Measurements from ENCODE around the gene C16orf86.
"Not testable (repeated sequence)": the region's sequence is repeated elsewhere in the genome, so short reads cannot be mapped to it uniquely, and the experiment has no call there.

C16orf86 gene

GRCh38 chr16:67667817-67668494 lies 1.3 kb downstream of the C16orf86 start:
- peak; percentile 95 for DNase-seq

- no peak for DNase-seq
These were observed 2.0 kb downstream of the C16orf86 start for GRCh38 chr16:67668495-67669157.

- no peak for DNase-seq
These were observed 3.0 kb downstream of the C16orf86 start for GRCh38 chr16:67669499-67670101.

- no peak for DNase-seq
These were observed 5.7 kb downstream of the C16orf86 start for GRCh38 chr16:67672306-67672705.

- peak; percentile 74 for DNase-seq
These were observed 6.4 kb downstream of the C16orf86 start for GRCh38 chr16:67672739-67673662.

DNA sequence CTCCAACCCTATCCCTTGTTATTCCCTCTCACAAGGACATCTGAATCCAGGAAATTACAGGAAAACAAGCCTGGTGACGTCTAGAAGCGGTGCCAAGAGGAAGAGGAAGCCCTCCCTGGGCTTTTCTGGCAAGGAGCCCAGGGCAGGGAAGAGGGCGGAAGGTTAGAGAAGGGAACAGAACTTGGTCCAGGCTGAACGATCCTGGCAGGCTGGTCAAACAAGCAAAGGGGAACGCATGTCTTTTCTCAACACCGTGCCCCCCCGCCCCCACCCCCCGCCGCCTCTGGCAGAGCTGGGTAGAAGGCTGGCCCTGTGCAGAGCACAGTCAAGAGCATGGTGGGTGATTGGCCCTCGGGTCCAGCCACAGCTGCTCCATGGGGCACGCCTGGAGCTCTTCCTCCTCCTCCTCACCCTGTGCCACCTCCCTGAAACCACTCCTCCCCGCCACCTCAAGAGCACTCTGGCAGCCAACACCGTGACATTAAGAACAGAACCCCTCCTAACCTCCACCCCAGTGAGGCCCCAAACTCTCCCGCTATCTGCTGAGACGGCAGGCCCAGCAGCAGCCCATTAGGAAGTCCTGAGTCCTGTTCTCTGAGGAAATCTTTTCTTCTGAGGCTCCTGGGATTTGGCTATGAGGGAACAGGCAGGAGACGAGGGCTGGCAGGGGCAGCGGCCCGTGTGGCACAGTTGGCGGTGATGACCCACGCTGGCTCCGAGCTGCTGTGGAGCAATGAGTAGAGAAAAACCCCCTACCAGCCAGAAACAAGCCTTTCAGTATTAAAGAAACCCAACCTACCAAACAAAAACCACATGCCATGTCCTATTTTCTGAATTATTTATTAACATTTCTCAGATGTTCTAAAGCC lies 7.3 kb downstream of the C16orf86 start:
- DNase-seq: peak; percentile 55

DNA sequence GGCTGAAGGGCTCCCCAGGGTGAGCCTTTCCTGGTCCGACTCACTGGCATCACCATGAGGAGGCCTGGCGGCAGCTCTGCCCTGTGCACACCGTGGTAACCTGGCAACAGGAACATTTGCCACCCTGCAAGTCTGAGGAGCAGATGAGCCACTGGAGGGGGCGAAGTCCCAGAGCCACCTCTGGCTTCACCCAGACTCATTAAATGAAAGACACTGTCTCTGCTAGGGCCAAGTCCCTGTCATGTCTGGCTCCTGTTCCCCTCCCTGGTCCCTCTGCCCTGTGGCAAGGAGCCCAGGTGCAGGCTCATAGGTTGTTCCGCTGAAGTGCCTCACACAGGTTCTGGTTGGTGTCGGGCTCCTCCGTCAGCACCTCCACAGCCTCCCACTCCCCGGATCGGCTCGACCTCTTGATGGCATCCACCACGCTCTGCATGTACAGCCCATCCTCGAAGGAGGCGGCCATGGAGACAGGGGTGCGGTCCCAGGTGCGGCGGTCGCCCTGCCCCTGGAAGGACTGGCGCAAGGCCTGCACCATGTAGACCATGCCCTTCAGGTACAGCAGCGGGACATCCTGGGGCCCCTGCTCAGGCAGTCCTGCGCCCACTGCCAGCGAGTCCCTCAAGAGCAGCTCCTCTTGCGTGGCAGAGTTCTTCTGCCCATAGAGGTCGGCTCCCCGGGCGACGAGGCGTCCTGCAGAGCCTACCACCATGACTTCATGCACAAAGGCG lies 8.4 kb downstream of the C16orf86 start:
- no peak for DNase-seq

- no peak for DNase-seq
These were observed 8.9 kb downstream of the C16orf86 start for GRCh38 chr16:67675579-67675935.

DNA sequence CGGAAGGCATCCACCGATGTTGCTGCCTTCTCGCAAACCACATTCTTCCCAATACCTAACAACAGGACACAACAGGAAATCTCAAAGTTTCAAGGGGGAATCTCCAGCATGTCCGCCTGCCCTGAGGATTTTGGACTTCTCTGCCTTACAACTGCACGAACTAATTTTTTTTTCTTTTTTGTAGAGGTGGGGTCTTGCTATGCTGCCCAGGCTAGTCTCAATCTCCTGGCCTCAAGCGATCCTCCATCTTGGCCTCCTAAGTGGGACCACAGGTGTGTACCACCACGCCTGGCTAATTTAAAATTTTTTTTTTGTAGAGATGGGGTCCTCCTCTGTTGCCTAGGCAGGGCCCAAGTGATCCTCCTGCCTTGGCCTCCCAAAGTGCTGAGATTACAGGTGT lies 9.4 kb downstream of the C16orf86 start:
- DNase-seq: no peak

GRCh38 chr16:67676516-67676915 lies 9.9 kb downstream of the C16orf86 start:
- DNase-seq: no peak

DNA sequence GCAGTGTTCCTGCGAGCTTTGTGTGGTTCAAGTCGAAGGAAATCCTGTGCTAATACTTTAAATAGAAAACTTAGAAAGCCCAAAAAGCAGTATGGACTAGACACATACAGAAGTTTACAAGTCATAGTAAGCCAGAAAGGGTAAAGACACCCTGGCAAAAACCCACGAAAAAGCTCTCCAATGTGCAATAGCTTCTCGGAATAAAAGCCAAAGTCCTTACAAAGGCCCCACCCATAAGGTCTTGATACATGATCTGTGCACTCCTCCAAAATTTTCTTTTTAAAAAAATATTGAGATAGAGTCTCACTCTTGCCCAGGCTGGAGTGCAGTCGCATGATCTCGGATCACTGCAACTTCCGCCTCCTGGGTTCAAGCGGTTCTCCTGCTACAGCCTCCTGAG lies 10.3 kb downstream of the C16orf86 start:
- no peak for DNase-seq

DNA sequence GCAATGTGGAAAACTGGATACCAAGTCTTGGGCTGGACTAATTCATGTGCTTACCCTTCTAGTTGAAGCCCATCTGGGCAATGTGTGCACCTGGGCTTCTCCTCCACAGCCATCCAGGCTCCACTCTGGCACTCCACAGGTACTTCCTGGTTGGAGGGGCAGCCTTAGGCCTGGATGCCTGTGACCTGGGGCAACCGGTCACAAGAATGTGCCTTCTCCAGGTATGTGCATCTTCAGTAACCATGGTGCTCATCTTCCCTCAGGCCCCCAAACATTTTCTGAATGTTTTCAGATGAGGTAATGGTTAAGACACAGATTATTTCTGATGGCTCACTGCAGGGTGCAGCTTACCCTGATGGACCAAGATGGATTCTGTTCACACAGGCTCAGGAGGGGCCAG lies 11.1 kb downstream of the C16orf86 start:
- no peak for DNase-seq

- DNase-seq: no peak
These were observed 11.9 kb downstream of the C16orf86 start for GRCh38 chr16:67678354-67679023.

DNA sequence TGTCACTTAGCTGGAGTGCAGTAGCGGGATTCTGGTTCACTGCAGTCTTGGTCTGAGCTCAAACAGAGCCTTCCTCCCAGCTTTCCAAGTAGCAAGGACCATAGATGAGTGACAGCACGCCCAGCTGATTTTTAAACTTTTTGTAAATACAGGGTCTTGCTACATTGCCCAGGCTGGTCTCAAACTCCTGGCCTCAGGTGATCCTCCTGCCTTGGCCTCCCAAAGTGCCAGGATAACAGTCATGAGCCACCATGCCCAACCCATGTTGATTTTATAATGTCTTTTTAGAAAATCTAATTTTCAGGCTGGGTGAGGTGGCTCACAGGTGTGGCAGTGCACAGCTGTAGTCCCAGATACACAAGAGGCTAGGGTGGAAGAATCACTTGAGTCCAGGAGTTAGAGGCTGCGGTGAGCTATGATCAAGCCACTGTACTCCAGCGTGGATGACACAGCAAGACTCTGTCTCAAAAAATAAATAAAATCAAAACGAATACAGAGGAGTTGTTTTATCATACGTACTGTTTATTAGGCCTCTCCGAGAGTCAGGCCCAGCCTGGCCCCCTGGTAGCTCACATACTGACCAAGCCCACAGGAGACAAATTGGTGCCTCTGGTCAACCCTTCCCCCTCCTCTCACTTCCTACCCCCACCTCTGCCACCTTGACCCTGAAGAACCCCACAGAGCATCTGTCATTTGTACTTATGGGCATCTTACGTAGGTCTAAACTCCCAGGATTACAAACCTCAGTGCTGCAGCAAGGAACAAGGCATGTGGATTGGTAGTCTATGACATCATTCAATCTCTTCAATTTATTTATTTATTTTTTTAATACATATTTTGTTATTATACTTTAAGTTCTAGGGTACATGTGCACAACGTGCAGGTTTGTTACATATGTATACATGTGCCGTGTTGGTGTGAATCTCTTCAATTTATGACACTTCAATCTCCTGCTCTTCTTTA lies 13.6 kb downstream of the C16orf86 start:
- DNase-seq: no peak

DNA sequence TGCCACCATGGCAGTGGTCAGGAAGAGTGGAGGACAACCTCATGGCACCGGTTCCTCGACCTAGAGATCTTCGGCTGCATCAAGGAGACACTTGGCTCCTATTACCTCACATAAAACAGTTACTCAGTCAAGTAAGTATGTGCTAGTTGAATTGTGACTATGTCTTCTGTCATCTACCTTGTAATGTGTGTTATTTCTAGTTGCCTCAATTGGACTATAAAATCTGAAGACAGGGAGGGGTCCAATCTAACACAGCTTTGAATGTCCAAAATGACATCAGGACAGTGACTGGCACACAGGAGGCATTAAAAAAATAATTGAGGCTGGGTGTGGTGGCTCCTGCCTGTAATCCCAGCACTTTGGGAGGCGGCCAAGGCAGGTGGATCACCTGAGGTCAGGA lies 17.2 kb downstream of the C16orf86 start:
- no peak for DNase-seq

DNA sequence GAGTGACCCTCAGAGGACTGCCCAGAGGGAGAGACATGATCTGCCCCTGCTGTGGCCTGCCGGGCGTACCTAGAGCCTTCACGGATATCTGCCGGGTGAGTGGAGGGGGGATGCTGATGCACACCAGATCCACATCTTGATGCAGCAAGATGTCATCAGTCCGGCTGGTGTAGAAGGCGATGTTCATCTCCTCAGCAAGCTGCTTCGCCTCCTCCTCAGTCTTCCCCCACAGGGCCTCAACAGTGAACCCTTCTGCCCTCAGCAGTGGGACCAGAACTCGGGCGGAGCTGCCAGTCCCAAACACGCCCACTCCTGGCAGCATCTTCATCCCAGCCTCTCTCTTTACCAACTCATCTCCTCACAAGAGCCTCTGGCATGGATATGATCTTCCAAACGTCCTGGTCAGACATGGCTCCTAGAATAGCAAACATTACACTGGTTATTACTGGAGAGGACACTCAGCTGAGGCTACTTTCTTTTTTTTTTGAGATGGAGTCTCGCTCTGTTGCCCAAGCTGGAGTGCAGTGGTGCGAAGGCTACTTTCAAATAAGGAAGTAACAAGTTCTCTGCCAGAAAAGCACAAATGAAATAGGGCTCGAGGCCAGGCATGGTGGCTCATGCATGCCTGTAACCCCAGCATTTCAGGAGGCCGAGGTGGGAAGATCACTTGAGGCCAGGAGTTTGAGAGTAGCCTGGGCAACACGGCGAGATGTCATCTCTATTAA lies 18.9 kb downstream of the C16orf86 start:
- no peak for DNase-seq

GRCh38 chr16:67693517-67694285 lies 27.1 kb downstream of the C16orf86 start:
- not testable (repeated sequence) for DNase-seq

DNA sequence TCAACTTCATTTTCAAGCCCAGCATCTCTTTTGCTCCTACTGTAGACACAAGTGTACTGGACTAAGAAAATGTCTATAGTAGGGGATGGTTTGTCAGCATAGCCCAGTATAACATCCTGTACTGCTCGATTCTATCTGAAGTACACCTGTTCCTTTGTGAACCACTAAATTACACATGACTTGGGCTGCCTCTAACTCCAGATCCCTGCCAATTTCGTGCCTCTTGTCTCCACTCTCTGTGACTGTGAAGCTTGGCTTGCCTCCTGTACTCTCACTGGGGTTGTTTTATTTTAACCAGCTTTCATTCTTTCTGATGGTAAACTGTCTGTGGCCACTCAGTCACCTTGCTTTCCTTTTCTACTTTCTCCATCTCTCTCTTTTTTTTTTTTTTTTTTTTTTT lies 28.0 kb downstream of the C16orf86 start:
- no peak for DNase-seq
